ENCODE data around the gene MORF4L2.

GRCh38 chrX:103635436-103635835 lies 51.1 kb downstream of the MORF4L2 start:
- TF ChIP-seq EZH2 (IDR thresholded peaks at IDR 0.05; ENCODE audit: borderline replicate concordance) (no peak), EZH2phosphoT487 (IDR thresholded peaks at IDR 0.05; ENCODE audit: low read depth, severe bottlenecking, unreplicated experiment) (no peak), CTCF (IDR thresholded peaks at IDR 0.05; ENCODE audit: poor library complexity) (no peak)
